Type B pancreatic cell (in vitro differentiated cells): ENCODE measurements around the gene MSRB2. TPM values are rescaled to one million over a fixed set of nuclear protein-coding genes. Genes with fewer than 3 reads are reported as not detected.
"Not testable (repeated sequence)": the region's sequence is repeated elsewhere in the genome, so short reads cannot be mapped to it uniquely, and the experiment has no call there.

ENCODE experiments used
- DNase-seq: peaks from one replicate; pipeline ENCODE4 v3.0.0; 2021; ENCODE audit warnings: mixed read lengths; ENCODE audit not compliant: unreplicated experiment; ENCODE audit errors: extremely low spot score
- H3K27ac Mint-ChIP-seq: 2 replicates; pipeline ENCODE4 v1.8.0; 2021; ENCODE audit warnings: mild to moderate bottlenecking, mixed read lengths
- H3K27me3 Mint-ChIP-seq: 2 replicates; pipeline ENCODE4 v1.8.0; 2021; ENCODE audit warnings: mixed read lengths
- H3K36me3 Mint-ChIP-seq: 2 replicates; pipeline ENCODE4 v1.8.0; 2021; ENCODE audit warnings: mixed read lengths
- H3K4me1 Mint-ChIP-seq: one replicate; pipeline ENCODE4 v1.8.0; 2021; ENCODE audit warnings: mixed read lengths; ENCODE audit not compliant: unreplicated experiment
- H3K4me3 Mint-ChIP-seq: 2 replicates; pipeline ENCODE4 v1.8.0; 2021; ENCODE audit warnings: mild to moderate bottlenecking, mixed read lengths
- H3K9me3 Mint-ChIP-seq: 2 replicates; pipeline ENCODE4 v1.8.0; 2021; ENCODE audit warnings: mixed read lengths
- CTCF ChIP-seq: fragments of 200-600 bp; sonication (generic); conservative IDR thresholded peaks from 2 replicates; pipeline ENCODE4 v1.5.0; 2021; ENCODE audit warnings: antibody characterized with exemption, mild to moderate bottlenecking
- total RNA-seq: library from RNA; stranded (reverse); gene quantifications from 2 replicates; pipeline ENCODE4 v1.2.1, GENCODE V29; 2021; ENCODE audit warnings: low replicate concordance

The MSRB2 gene
- total RNA-seq, 1 donor from 2014 or later = 26.6 TPM

GRCh38 chr10:23067337-23067736, 28.0 kb upstream of the MSRB2 start:
- H3K4me3 Mint-ChIP-seq = no peak overlapping the region
- no peaks in the 10 kb centered on the region for H3K9me3 Mint-ChIP-seq
- H3K4me1 Mint-ChIP-seq = peaks cover 17% of the 10 kb centered on the region
- H3K27me3 Mint-ChIP-seq = peaks cover 9% of the 10 kb centered on the region
- no peak overlapping the region for H3K27ac Mint-ChIP-seq
- H3K36me3 Mint-ChIP-seq = no peaks in the 10 kb centered on the region
- DNase-seq = no peak
- no peak for TF ChIP-seq CTCF

- TF ChIP-seq CTCF = peak; percentile 88
- H3K4me1 Mint-ChIP-seq = peaks cover 16% of the 10 kb centered on the region
- H3K36me3 Mint-ChIP-seq = no peaks in the 10 kb centered on the region
- no peak overlapping the region for H3K4me3 Mint-ChIP-seq
- no peak for DNase-seq
- H3K9me3 Mint-ChIP-seq = no peaks in the 10 kb centered on the region
- H3K27ac Mint-ChIP-seq = peak overlapping the region; percentile 11
- peaks cover 9% of the 10 kb centered on the region for H3K27me3 Mint-ChIP-seq
Observed at GRCh38 chr10:23067939-23068775, 27.2 kb upstream of the MSRB2 start.

- Mint-ChIP-seq H3K27me3 (peaks cover 5% of the 10 kb centered on the region), H3K4me3 (no peak overlapping the region), H3K27ac (no peak overlapping the region), H3K4me1 (peaks cover 9% of the 10 kb centered on the region), H3K9me3 (no peaks in the 10 kb centered on the region), H3K36me3 (no peaks in the 10 kb centered on the region)
- no peak for TF ChIP-seq CTCF
- DNase-seq = no peak
Observed at GRCh38 chr10:23069019-23069815, 26.2 kb upstream of the MSRB2 start.

- not testable (repeated sequence) for H3K36me3 Mint-ChIP-seq, H3K27me3 Mint-ChIP-seq, H3K4me3 Mint-ChIP-seq, H3K9me3 Mint-ChIP-seq, DNase-seq, H3K4me1 Mint-ChIP-seq, H3K27ac Mint-ChIP-seq
Observed at GRCh38 chr10:23070092-23070912, 25.1 kb upstream of the MSRB2 start.

- Mint-ChIP-seq H3K4me1 (peaks cover 9% of the 10 kb centered on the region), H3K27me3 (peaks cover 5% of the 10 kb centered on the region), H3K9me3 (no peaks in the 10 kb centered on the region), H3K36me3 (no peaks in the 10 kb centered on the region), H3K27ac (no peak overlapping the region), H3K4me3 (no peak overlapping the region)
- DNase-seq = no peak
- TF ChIP-seq CTCF = no peak
Observed at GRCh38 chr10:23070913-23071218, 24.5 kb upstream of the MSRB2 start.

- H3K27ac Mint-ChIP-seq, H3K9me3 Mint-ChIP-seq, H3K27me3 Mint-ChIP-seq, H3K4me1 Mint-ChIP-seq, H3K4me3 Mint-ChIP-seq, DNase-seq, H3K36me3 Mint-ChIP-seq: not testable (repeated sequence)
Observed at GRCh38 chr10:23072593-23072992, 22.8 kb upstream of the MSRB2 start.
